SK-N-MC (cell line): ENCODE results near the gene XPO6.

Experiments used
- DNase-seq: peaks from one replicate; pipeline ENCODE4 v3.0.0-alpha.2; 2011; ENCODE audit warnings: low read depth, low spot score
- H3K27ac ChIP-seq: fragments of 200-600 bp; sonication (generic); 2 replicates; pipeline ENCODE4 v1.5.1; 2016; ENCODE audit warnings: mixed run types
- H3K36me3 ChIP-seq: fragments of 200-600 bp; sonication (generic); 2 replicates; pipeline ENCODE4 v1.6.1; 2017; ENCODE audit warnings: antibody characterized with exemption, low read length, mixed read lengths; ENCODE audit not compliant: insufficient read depth
- H3K4me3 ChIP-seq: fragments of 200-600 bp; sonication (generic); 2 replicates; pipeline ENCODE4 v1.5.1; 2016
- H3K9ac ChIP-seq: fragments of 200-600 bp; sonication (generic); 2 replicates; pipeline ENCODE4 v1.8.0; 2017; ENCODE audit warnings: mixed run types, mixed read lengths; ENCODE audit not compliant: insufficient read length
- H3K9me3 ChIP-seq: fragments of 200-600 bp; sonication (generic); 2 replicates; pipeline ENCODE4 v1.6.1; 2017; ENCODE audit warnings: low read depth, mild to moderate bottlenecking, antibody characterized with exemption, low read length, moderate library complexity, mixed read lengths
- EZH2 ChIP-seq: fragments of 200-600 bp; sonication (generic); IDR thresholded peaks from one replicate; pipeline ENCODE4 v1.6.1; 2017; ENCODE audit warnings: antibody characterized with exemption
- FOXP2 ChIP-seq: optimal IDR thresholded peaks from 2 replicates; pipeline ENCODE3; 2011; ENCODE audit warnings: mild to moderate bottlenecking, moderate library complexity; ENCODE audit not compliant: insufficient read depth; ENCODE audit errors: extremely low read length, control extremely low read depth
- POLR2AphosphoS5 ChIP-seq: IDR thresholded peaks from 2 replicates; pipeline ENCODE4 v1.6.1; 2012; ENCODE audit warnings: mild to moderate bottlenecking, low read depth, low read length, borderline replicate concordance

XPO6 gene

GRCh38 chr16:28062847-28063521, 148.8 kb downstream of the XPO6 start:
- H3K36me3 ChIP-seq = no peaks in the 10 kb centered on the region
- no peak overlapping the region for H3K4me3 ChIP-seq
- H3K9me3 ChIP-seq = no peaks in the 10 kb centered on the region
- no peak overlapping the region for H3K9ac ChIP-seq
- TF ChIP-seq EZH2 (no peak), FOXP2 (no peak), POLR2AphosphoS5 (no peak)
- no peak for DNase-seq
- H3K27ac ChIP-seq = no peak overlapping the region

GRCh38 chr16:28062261-28062846, 149.4 kb downstream of the XPO6 start:
- no peak for DNase-seq
- no peak overlapping the region for H3K27ac ChIP-seq
- no peak overlapping the region for H3K9ac ChIP-seq
- H3K36me3 ChIP-seq = no peaks in the 10 kb centered on the region
- TF ChIP-seq POLR2AphosphoS5 = no peak
- no peak for TF ChIP-seq FOXP2
- no peak for TF ChIP-seq EZH2
- H3K4me3 ChIP-seq = no peak overlapping the region
- H3K9me3 ChIP-seq = no peaks in the 10 kb centered on the region

- no peak for DNase-seq
- no peaks in the 10 kb centered on the region for H3K9me3 ChIP-seq
- TF ChIP-seq EZH2 (no peak), POLR2AphosphoS5 (no peak), FOXP2 (no peak)
- H3K9ac ChIP-seq = no peak overlapping the region
- no peak overlapping the region for H3K4me3 ChIP-seq
- no peaks in the 10 kb centered on the region for H3K36me3 ChIP-seq
- H3K27ac ChIP-seq = no peak overlapping the region
Measured at GRCh38 chr16:28061352-28062101, 150.2 kb downstream of the XPO6 start.

- H3K9me3 ChIP-seq = no peaks in the 10 kb centered on the region
- TF ChIP-seq FOXP2 = no peak
- no peaks in the 10 kb centered on the region for H3K36me3 ChIP-seq
- no peak overlapping the region for H3K9ac ChIP-seq
- no peak overlapping the region for H3K4me3 ChIP-seq
- H3K27ac ChIP-seq = no peak overlapping the region
- DNase-seq = no peak
Measured at GRCh38 chr16:28059841-28060575, 151.8 kb downstream of the XPO6 start.

- no peak overlapping the region for H3K27ac ChIP-seq
Measured at GRCh38 chr16:28058839-28059589, 152.8 kb downstream of the XPO6 start.

GRCh38 chr16:28057949-28058348, 153.8 kb downstream of the XPO6 start:
- DNase-seq = no peak
- Histone ChIP-seq H3K4me3 (no peak overlapping the region), H3K27ac (no peak overlapping the region), H3K36me3 (no peaks in the 10 kb centered on the region), H3K9ac (no peak overlapping the region), H3K9me3 (no peaks in the 10 kb centered on the region)
- TF ChIP-seq EZH2 (no peak), FOXP2 (no peak), POLR2AphosphoS5 (no peak)

More at GRCh38 chr16:28058839-28059589, 152.8 kb downstream of the XPO6 start:
- no peak for DNase-seq
- no peaks in the 10 kb centered on the region for H3K36me3 ChIP-seq
- H3K9me3 ChIP-seq = no peaks in the 10 kb centered on the region
- H3K4me3 ChIP-seq = no peak overlapping the region
- H3K9ac ChIP-seq = no peak overlapping the region
- no peak for TF ChIP-seq EZH2
- TF ChIP-seq POLR2AphosphoS5 = no peak
- TF ChIP-seq FOXP2 = no peak

GRCh38 chr16:28053461-28053860, 158.3 kb downstream of the XPO6 start:
- H3K9me3 ChIP-seq = no peaks in the 10 kb centered on the region
- TF ChIP-seq POLR2AphosphoS5 (no peak), EZH2 (no peak), FOXP2 (no peak)
- H3K36me3 ChIP-seq = no peaks in the 10 kb centered on the region
- H3K9ac ChIP-seq = no peak overlapping the region
- H3K27ac ChIP-seq = no peak overlapping the region
- no peak for DNase-seq
- no peak overlapping the region for H3K4me3 ChIP-seq
